Measurements from ENCODE around the gene HOXC5.

DNA sequence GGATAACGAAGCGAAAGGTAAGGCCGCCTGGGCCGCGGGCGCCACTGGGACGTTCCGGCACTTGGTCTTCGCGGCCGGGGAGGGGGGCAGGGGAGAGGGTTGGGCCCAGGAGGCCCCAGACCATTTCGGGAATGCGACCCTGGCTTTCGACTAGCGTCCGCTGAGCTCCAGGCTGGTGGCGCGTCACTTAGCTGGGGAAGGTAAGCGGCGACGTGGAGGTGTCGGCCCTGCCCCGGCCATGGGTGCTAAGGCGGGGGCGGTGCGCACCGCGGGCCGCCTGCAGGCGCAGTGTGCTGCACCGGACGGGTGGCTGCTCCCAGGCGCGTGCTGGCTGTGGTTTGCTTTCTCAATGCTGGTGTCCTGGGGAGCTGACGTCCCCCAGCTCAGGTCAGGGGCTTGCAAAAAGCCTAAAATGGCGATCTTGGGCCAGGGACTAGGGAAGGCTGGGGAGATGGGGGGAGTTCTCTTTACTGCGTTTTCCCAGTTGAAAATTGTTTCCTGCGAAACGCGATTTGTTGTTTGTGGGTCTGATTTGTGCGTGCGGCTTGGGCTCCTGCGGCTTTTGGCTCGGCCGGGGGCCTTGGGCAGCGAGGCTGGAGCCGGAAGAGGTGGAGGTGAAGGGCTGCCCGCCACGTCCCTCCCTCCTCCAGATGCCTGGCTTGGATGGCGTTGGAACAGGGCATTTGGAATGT is 46.7 kb upstream of the HOXC5 start:
- no peak for TF ChIP-seq CTCF (IDR thresholded peaks at IDR 0.05; ENCODE audit: insufficient read depth, low read depth, low read length)
- TF ChIP-seq EZH2 (IDR thresholded peaks at IDR 0.05; ENCODE audit: insufficient read depth, low read length): peak; percentile 82
